ENCODE measurements around the gene HMGXB3.

HMGXB3 gene

DNA sequence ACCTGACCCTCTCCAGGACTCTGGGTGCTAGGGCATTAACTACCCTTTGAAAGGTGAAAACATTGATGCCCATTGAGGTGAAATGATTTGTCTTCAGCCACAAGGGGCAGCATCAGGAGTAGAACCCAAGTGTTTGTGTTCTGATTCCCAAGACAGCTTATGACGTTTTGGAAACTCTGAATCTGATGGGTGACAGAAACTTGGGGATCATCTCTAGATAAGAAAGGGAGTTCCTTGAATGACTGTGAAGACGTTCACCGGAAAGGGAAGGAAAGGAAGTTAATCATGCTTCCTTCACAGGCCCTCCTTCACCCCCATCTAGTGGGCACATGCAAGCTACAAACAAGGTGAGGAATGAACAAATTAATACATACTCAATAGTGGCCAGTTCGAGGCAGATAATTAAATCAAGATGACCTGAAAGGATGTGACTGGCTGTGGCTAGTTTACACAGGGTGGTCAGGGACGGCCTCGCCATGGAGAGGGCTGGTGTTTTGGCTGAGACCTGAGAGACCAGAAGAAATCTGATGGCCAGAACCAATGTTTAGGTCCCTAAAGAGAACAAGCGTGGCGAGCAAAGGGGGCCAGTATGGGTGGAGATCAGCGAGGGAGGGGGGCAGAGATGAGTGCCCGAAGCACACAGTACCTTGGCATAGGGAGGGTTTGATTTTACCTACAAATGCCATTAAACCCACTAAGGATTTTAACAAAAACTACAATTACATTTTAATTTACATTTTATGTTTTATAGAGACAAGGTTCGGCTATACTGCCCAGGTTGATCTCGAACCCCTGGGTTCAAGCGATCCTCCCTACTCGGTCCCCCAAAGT, 40.9 kb upstream of the HMGXB3 start:
- TF ChIP-seq, protein P1, sequence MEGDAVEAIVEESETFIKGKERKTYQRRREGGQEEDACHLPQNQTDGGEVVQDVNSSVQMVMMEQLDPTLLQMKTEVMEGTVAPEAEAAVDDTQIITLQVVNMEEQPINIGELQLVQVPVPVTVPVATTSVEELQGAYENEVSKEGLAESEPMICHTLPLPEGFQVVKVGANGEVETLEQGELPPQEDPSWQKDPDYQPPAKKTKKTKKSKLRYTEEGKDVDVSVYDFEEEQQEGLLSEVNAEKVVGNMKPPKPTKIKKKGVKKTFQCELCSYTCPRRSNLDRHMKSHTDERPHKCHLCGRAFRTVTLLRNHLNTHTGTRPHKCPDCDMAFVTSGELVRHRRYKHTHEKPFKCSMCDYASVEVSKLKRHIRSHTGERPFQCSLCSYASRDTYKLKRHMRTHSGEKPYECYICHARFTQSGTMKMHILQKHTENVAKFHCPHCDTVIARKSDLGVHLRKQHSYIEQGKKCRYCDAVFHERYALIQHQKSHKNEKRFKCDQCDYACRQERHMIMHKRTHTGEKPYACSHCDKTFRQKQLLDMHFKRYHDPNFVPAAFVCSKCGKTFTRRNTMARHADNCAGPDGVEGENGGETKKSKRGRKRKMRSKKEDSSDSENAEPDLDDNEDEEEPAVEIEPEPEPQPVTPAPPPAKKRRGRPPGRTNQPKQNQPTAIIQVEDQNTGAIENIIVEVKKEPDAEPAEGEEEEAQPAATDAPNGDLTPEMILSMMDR (IDR thresholded peaks at IDR 0.05; ENCODE audit: control insufficient read depth, extremely low read depth, insufficient read depth): peak; percentile 44; the same call in 1 of the 2 replicates
- no peak for DNase-seq (ENCODE audit: low read depth)
- peak overlapping the region; percentile 61 for H3K4me3 ChIP-seq (ENCODE audit: low read depth, low read length)

DNA sequence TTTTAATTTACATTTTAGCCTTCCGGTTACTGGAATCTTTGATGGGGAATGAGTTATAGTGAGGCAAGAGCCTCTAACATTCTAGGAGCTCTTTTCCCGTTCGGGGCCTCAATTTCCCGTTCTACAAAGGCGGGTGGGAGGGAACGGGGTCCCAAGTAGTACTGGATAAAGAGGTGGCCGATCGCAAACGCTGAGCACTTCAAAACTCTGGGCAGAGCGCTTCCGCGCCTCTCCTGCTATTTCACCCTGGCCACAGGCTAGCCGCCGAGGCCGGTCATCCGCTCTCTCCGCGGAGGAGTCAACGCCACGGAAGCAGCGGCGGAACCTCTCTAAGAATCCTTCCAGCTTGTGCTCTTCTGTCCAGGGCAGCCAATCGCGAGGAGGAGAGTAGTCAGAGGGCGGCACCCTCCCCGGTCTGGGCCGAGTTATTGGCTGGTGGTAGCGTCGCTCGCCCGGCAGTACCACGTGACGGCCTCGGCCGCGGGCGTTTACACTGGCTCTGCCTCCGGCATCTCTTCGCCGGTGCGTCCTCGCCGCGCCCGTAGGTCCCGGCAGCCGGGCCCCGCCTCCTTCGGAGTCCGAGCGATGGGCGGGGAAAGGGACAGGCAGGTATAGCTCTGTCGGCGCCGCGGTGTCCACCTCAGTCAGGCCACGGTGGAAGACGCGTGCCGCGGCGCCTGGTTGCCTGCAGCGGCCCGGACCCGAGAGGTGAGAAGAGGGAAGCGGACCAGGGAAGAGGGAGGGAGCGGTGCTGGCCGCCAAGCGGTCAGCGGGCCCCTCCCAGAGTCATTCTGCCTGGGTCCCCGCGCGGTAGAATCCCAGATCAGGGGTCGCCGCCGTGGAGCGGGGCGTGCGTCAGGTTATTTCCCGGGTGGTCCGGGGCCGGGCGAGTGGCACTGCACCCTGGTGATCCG, 40.0 kb upstream of the HMGXB3 start, which contains the start of gene SLC26A2:
Gene SLC26A2 (plus strand): TSS at position 487 of the 914 bp plus-strand sequence. CDS start 16,895 bp downstream, outside the sequence.
- TF ChIP-seq, protein P1 (IDR thresholded peaks at IDR 0.05; ENCODE audit: control insufficient read depth, extremely low read depth, insufficient read depth): no peak

DNA sequence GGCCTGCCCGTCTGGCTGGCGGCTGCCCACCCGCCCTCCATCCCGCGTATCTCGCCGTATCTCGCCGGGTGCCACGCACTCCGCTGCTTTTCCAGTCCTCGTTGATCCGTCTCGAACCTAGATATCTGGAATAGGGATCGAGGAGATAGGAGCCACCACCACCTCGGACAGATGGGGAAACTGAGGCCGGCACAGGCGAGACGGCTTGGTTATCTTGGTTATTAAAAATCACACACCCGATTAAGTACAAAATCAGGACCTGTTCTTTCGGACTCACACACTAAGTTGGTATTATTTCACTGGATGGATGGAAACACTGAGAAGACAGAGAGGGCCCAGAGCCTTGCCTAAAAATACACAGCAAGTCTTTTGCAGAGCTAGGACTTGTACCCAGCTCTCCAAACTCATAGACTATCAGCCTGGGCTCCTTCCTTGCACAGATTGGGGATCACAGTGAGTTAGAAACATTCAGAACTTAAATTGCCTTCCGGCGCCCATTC, 39.3 kb upstream of the HMGXB3 start:
- peak overlapping the region; percentile 61 for H3K4me3 ChIP-seq (ENCODE audit: low read depth, low read length)
- TF ChIP-seq, protein P1 (IDR thresholded peaks at IDR 0.05; ENCODE audit: control insufficient read depth, extremely low read depth, insufficient read depth): no peak
- no peak for DNase-seq (ENCODE audit: low read depth)

More for the DNA sequence above, 40.0 kb upstream of the HMGXB3 start, which contains the start of gene SLC26A2:
- DNase-seq (ENCODE audit: low read depth): peak; percentile 93
- H3K4me3 ChIP-seq (ENCODE audit: low read depth, low read length): peak within 1 kb of the TSS; percentile 61

DNA sequence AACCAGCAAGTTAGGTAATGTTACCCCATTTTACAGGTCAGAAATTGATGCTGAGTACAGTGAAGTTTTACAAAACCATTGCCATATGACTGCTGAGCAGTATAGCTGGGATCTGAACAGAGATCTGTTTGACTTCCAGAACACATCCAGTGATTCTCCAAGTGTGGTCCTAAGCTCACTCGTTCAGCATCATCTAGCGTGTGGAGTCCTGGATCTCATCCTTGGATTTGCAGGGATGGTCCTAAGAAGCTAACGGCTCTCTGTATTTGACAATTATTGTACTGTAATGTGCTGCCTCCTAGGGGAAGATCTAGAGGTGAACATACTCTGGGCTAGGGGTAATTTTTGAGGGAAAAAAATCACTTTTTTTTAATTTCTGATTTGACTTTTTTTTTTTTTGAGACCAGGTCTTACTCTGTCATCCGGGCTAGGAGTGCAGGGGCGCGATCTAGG, 38.6 kb upstream of the HMGXB3 start:
- TF ChIP-seq, protein P1 (IDR thresholded peaks at IDR 0.05; ENCODE audit: control insufficient read depth, extremely low read depth, insufficient read depth): peak; percentile 63
- no peak overlapping the region for H3K4me3 ChIP-seq (ENCODE audit: low read depth, low read length)
- no peak for DNase-seq (ENCODE audit: low read depth)

DNA sequence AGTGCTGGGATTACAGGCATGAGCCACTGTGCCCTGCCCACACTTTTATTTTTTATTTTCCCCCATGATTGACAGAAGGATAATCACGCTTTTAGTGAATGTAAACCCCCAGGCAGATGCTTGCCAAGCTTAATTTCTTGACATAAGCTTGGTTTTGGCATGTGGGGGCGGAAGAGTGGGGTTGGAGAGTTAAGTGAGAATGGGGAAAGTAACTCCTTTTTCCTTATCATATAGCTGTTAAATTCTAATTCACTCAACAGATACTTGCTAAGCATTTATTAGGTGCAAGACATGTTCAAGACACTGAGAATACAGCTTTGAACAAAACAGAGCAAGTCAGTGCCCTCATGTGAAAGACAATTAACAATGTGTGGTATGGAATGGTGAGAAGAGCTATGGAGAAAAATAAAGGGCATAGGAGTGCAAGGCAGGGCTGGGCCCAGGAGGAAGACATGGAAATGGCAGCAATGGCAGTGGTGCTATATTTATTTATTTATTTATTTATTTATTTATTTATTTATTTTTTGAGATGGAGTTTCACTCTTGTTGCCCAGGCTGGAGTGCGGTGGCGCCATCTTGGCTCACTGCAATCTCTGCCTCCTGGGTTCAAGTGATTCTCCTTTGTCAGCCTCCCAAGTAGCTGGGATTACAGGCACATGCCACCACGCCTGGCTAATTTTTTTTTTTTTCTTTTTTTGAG, 37.8 kb upstream of the HMGXB3 start:
- TF ChIP-seq, protein P1 (IDR thresholded peaks at IDR 0.05; ENCODE audit: control insufficient read depth, extremely low read depth, insufficient read depth): no peak
- DNase-seq (ENCODE audit: low read depth): no peak
- no peak overlapping the region for H3K4me3 ChIP-seq (ENCODE audit: low read depth, low read length)

DNA sequence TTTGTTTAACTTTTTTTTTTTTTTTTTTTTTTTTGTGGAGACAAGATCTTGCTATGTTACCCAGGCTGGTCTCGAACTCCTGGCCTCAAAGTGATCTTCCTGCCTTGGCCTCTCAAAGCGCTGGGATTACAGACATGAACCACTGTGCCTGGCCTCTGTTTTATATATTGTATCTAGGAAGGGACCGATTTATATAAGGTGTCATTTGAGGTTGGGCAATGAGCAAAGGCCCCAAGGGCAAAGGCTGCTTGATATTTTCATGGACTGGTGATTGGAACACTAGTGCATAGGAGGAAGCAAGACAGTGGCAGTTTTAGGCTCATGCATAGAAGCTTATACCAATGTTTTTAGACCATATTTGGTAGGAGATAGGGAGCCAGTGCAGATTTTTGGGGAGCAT, 36.8 kb upstream of the HMGXB3 start:
- H3K4me3 ChIP-seq (ENCODE audit: low read depth, low read length): no peak overlapping the region
- no peak for DNase-seq (ENCODE audit: low read depth)
- TF ChIP-seq, protein P1 (IDR thresholded peaks at IDR 0.05; ENCODE audit: control insufficient read depth, extremely low read depth, insufficient read depth): no peak
